B cell (primary cell): Measurements from ENCODE around the gene C10orf90.

Experiments
- CTCF ChIP-seq: fragments of 200-600 bp; IDR thresholded peaks from one replicate; pipeline ENCODE4 v1.8.0; 2022; ENCODE audit warnings: antibody characterized with exemption, mild to moderate bottlenecking
- EZH2 ChIP-seq: IDR thresholded peaks from 2 replicates; pipeline ENCODE4 v1.6.1; 2012; ENCODE audit warnings: borderline replicate concordance, low read depth, mild to moderate bottlenecking, moderate library complexity, low read length; ENCODE audit not compliant: insufficient read depth, poor library complexity, severe bottlenecking

- TF ChIP-seq CTCF: no peak
- no peak for TF ChIP-seq EZH2
Observed at GRCh38 chr10:126669168-126669567, 1.3 kb downstream of the C10orf90 start.
